ENCODE results near the gene B3GALT5.

The B3GALT5 gene

DNA sequence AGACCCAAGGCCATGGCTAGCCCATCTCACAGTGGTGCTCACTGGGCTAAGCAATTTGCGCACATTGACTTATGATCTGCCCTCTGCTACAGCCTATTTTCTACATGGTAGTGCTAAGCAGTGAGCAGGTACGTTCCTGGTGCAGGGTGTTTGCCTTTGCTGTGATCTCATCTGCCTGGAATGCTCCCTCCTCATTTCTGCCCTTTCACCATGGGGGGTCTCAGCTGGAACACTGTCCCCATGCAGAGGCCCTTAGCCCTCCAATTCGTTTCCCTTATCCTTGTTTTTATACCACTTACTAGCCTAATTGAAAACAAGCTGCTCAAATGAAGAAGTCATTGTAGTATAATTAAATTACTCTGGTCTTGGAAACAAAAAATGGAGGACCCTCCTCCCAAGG, 2.0 kb upstream of the B3GALT5 start:
- no peak for DNase-seq

DNA sequence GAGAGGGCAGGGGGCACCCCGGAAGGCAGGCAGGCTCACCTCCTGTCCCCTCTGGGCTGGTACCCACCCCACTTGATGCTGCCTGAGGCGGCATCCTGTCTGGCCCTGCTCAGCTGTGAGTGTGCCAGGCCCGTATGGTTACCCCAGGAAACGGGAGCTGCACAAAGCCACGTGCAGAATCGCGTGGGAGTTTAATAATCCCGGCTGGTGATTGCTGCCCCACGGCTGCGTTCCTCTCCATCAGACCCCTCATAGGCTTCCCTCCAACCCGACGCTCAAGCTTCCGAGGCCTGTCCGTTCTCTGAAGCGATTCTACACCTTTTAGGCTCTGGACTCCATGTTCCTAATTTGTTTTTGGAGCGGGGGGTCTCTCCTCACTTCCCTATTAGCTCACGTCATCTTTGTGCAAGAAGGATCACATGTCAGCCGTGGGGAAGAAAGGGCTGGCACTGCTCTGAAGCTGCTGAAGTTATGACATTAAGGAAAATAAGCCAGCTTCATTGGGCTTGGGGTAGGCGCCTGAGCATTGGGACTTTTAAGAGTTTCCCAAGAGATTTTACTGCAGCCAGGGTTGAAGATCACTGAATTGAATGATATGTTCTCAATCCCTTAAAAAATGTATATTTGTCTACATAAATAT, 1.1 kb upstream of the B3GALT5 start:
- no peak for DNase-seq

DNA sequence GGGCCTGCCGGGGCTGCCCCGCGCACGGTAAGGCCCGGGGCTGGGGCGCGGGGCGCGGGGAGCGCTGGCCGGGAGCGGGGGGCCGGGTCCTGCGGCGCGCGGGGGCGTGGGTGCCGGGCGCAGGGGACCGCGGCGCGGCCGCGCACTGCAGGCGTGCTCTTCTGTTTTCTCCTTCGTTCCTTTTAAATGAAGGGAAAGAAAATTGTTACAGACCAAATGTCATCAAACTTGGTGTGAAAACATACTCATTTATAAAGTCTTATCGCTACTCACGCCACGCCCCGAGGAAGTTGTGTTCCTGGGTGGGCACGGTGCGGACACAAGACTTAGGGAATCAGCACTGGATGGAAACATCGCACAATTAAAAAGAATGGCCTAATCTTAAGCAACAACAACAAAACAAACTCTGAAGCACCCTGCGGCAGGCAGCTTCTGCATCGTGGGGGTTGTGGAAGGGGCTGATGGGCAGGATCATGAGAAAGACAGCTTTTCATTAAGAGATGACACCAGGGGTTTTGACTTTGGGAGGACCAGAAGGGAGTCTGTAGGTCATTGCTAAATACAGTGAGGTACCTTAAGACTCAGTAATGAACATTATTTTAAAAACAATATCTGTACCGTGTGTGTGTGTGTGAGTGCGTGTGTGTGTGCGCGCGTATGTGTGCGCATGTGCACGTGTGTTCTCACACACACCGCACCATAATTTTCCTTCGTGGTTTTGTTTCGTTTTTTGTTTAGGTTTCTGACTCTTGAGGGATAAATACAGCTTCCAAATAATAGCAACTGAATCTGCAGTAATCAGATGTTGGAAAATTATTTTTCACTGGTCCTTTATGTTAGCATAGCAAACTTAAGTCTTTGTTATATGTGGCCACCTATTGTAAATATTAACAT, 548 bp downstream of the B3GALT5 start:
- DNase-seq = no peak

DNA sequence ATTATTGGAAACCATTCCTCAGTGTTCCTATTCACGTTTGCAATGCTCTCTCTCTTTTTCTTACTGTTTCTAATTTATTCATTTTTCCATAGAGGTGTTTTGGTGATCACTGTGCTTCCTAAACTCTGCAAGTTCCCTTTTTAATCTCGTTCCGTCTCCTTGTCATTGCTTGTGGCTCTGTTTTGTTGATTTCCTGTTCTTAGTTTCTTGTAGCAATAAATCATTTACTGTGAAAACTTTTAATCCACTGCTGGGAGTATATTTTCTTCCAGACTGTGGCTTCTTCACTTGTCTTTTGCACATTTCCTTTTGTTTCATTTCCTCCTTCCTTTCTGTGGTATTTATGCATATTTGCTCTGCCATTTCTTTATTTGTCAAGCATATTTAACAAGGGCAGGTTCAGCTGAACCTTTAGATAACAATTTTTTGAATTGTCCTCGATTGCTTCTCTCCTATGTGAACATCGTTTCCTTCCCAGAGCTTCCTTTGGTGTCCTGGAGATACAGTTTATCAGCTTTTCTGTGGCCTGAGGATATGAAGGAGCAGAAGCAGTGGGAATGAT, 3.6 kb downstream of the B3GALT5 start:
- DNase-seq = no peak

DNA sequence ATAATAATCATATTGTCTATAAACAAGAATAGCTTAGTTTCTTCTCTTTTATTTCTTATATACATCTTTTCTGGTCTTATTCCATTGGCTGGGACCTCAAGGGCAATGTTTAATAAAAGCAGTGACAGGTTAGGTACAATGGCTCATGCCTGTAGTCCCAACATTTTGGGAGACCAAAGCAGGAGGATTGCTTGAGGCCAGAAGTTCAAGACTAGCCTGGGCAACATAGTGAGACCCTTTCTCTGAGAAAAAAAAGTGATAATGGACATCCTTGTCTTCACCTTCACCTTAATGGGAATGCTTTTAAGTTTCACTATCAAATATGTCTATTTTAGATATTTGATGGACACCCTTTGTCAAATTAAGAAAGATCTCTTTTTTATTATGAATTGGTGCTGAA, 8.1 kb downstream of the B3GALT5 start:
- no peak for DNase-seq

DNA sequence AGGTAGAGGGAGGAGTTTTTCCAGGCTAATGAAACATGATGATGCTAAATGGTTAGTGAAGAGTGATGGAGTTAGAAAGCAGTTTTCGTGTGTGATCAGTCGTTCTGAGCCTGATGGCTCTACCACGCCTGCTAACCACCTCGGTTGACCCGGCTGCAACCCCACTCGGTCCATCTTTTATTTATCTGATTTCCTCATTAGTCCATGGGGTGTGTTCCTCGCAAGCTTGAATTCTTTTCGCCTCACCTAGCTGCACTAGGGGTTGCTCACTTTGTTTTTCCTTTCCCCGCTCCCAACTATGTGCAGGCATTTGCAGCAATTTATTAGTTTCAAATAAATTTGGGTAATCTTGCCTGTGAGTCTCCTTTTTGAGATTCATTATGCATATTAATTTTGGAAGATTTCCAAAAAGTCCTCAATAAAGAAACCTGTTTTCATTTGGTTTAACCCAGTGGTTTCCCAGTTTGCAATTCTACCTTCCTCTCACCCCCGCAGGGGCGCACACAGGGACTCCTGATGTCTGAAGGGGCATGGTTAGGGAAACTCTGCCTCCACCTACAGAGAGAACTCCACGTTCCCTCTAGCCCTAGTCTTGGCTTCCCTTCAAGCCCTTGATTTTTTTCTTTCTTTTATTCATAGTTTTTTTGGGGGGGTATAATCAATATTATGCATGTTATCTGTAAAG, 12.6 kb downstream of the B3GALT5 start:
- no peak for DNase-seq

DNA sequence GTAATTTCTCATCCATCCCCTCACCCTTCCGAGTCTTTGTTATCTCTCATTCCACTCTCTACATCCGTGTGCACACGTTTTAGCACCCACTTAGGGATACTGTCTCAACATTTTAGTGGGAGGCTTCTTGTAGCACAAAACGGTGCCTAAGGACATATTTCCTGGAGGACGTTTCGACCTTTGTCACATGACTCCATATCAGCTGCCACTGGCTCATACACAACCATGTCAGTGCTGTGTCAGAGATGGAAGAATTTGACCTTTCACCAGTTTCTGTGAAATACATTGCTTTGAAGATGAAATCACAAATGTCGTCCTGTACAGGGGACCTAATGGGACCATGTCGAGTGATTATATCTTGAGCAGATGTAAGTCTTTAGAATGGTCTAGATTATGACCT, 15.6 kb downstream of the B3GALT5 start:
- DNase-seq = no peak

DNA sequence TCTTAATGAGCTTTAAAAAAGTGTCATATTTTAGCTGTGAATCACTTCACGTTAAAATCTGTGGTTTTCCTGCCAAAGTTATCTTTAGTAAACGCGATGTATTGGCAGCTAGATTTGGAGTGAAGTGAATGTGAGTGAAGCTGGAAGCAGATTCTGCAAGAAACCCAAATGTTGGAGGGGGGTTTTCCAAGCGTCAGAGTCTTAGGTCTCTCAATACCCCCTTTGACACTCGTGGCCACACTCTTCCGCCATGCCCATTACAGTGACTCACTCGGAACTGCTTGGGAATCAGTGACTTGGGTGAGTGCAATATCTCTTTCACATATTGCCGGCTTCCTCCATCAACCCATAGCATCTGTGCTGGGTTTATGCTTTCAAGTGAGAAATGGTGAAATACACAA, 17.5 kb downstream of the B3GALT5 start:
- DNase-seq = no peak

DNA sequence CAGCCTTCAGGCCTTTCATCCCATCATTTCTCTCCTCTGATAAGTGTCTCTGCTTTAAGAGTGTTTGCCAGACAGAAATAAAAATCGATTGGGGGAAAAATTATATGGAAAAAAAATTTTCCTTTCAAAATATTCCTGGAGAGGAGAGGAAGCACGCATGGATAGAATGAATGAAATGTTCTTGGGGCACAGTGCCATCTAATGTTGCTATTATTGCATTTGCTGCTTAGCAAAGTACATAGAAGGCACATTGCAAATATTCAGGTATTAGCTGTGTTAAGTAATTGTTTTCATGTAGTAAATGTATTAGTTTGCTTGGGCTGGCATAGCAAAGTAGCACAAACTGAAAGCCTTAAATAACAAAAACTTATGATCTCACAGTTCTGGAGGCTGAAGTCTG, 18.1 kb downstream of the B3GALT5 start:
- no peak for DNase-seq

DNA sequence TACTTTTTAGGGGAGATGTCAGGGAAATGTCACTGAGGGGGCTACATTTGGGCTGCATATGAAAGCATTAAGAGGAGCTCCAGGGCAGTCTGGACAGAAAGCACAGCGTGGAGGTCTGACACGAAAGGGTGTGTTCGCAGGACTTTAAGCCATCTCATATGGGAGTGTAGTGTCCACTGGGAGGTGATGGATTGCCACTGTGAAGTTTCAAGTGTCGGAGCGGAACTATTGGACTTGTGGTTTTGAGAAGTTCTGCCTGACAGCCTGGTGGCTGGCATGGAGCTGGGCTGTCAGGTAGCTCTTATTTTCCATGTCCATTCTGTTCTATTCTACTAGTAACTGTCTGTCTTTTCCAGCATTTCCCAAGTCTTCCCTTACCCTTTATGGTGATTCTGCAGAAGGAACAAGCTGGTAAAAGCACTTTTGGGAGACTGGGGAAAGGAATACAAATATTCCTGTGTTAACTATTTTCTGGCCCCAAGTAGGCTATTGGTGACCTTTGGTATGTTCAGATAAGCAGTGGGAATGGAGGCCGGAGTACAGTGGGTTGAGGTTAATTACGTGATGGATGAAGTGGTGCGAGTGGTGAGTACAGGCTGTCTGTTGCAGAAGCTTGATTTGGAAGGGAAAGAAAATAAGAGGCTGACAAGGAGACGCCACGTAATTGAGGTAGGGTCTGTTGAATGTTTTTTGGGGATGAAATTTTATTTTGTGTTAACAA, 19.3 kb downstream of the B3GALT5 start:
- no peak for DNase-seq

DNA sequence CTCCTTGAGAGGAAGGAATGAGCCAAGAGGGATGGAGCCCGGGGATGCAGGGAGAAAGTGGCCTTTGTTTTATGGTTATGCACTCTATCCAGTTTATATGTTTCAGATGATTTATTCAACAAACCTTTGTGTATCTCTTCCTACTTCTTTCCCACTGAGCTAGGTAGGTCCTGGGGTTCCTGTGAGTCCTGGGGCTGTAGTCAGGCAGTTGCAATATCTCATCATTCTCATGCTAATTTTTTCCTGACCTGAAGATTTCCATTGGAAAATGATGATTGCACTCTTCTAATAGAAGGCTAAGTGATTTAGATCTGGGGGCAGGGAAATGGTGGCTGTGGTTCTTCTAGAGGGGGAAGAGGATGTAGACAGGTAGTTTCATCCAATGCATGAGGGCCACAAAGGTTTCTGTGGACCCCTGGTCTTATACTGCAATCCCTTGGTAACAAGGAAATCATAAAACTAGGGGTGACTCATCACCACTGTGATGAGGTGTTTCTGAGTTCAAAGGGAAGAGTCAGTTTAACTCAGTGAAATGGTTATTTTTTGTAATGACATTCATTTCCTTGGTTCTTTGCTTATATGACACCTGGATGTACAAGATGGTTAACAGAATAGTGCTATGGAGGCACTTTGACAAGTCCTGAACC, 20.2 kb downstream of the B3GALT5 start:
- DNase-seq = no peak

DNA sequence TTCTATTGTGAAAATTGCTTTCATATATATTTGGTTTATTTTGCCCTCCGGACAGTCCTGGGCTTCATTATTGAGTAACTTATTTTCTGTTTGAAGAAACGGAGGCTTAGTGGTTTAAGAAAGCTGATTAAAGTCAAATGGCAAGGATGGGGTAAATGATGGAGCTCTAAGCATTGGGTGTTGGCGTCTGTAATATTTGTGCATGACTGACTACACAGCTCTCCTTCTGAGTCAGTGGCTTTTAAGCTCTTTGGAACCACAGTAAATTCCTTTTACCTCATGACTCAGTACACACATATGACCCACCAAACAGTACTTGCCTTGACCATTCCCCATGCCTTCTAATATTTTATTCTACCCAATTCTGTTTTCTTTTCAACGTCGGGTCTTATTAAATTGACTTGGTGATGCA, 21.0 kb downstream of the B3GALT5 start:
- no peak for DNase-seq

DNA sequence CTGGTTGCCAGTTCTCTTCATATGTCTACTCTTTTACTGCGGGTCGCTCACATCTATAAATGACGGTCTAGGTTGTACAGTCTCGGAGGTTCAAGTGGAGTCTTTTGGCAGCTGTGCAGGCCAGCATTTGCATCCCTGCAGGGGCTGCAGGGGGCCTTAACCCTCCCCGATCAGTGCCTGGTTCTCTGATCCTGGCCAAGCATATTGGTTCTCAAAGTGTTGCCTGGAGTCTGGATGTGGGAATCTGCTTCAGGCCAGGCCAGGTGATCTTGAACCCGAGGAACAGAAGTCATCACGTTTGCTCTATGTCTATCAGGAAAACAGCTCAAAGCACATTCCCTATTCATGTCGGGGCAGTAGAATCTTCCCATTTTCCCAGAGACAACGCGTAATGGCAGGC, 21.8 kb downstream of the B3GALT5 start:
- DNase-seq = no peak

DNA sequence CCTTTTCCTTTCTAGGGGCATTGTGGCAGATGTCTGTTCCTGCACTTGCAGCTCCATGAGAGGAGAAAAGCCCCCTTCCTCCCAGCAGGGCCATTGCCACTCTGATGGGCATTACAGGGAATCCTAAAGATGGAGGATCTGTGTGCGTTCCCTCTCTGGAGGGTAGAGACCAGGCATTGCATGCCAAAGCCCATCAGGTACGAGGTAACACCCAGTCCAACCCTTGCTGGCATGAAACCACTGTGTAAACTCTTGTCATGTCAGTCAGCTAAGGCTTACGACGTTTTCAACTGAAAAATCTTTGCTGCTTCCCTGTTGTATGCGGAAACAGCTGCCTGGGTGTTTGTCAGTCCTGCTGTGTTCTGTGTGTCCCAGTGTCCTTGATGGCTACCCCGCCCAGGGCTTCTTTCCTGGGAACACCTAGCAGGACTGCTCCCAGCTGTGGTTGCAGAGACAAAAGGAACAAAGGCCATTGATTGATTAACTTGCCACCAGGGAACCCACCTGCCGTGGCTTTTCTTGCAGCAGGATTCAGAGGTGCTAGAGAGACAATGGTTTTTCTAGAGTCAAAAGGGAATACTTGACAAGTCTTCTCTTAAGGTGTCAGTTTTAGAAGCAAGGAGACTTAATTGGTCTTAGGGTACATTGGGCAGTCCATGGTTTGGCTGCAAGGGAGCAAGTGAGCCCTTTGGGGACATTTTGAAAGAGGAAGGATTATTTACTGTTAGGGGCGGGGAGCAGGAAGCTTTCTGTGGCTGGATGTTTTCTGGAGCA, 24.6 kb downstream of the B3GALT5 start:
- no peak for DNase-seq

DNA sequence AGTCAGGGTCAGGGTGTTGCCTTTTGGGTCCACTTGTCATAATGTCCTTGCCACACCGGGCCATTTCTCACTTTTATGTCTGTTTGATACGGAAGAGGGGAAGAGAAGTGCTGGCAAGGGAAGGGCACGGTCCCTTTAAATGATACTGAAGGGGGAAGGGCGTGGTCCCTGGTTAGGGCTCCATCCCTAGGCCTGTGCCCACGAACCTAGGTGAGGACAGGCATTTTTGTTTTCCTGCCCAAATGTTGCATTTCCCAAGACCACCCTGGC, 25.2 kb downstream of the B3GALT5 start:
- no peak for DNase-seq

DNA sequence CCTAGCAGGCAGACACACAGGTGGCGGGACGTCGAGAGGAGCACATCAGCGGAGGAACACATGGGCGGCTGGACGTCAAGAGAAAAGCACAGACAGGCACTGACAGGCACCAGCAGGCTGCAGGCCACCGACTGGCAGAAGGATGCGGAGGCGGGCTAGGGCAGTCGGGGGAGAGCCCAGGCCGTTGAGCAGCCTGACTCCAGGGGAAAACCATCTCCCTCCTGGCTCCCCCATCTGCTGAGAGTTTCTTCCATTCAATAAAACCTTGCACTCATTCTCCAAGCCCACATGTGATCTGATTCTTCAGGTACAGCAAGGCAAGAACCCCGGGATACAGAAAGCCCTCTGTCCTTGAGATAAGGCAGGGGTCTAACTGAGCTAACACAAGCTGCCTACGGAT, 25.5 kb downstream of the B3GALT5 start:
- no peak for DNase-seq

DNA sequence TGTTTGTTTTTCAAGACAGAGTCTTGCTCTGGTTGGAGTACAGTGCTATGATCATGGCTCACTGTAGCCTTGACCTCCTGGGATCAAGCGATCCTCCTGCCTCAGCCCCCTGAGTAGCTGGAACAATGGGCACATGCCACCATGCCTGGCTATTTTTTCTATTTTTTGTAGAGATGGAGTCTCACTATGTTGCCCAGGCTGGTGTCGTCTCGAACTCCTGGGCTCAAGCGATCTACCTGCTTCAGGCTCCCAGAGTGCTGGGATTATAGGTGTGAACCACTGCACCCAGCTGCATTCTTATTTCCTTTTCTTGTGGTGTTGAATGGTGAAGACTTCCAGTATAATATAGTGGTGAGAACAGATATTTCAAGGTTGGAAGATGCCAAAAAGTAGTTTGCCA, 28.0 kb downstream of the B3GALT5 start:
- no peak for DNase-seq

DNA sequence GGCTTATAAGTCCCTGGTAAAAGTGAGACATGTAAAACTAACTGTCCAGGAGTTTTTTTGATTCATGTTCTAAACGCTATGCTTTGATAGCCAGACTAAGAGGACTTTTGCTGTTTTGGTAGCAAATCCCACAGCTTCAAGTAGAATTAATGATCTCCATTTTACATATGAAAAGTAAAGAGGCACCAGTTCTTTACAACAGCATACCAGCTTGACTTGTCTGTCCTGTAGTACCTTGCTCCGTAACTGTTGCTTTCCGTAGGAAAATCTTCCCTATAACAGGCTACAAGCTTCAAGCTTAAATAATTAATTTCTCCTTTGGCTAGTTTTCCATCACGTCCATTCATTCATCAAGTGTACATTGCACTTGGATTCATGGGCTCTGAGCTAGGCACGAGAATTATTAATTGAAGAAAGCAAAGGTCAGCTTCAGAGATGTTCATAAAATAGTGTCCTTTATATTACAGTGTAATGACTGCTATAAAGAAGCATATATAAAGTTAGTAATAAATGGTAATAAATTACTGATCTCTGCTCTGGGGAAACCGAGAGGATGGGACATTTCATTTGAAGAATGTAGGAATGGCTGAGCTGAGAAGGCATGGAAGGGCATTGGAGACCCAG, 29.2 kb downstream of the B3GALT5 start:
- DNase-seq = no peak

DNA sequence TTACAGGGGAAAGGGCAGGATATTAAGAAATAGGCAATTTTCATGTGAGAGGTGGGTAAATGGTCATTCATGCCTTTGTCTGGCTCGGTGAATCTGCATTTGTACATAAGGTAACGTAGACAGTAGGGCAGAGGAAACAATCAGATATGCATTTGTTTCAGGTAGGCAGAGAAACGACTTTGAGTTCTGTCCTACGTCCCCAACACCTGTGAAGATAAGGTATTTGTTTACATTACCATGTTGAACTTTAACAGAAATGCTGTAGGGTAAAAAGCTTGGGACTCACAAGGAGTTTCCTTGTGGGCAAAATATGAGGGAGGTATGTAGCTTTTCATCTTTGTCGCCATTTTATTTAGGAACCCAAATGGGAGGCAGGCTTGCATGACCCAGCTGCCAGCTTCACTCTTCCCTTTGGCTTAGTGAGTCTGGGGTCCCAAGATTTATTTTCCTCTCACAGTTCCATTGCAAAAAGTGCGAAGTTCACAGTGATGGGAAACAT, 31.4 kb downstream of the B3GALT5 start:
- no peak for DNase-seq

DNA sequence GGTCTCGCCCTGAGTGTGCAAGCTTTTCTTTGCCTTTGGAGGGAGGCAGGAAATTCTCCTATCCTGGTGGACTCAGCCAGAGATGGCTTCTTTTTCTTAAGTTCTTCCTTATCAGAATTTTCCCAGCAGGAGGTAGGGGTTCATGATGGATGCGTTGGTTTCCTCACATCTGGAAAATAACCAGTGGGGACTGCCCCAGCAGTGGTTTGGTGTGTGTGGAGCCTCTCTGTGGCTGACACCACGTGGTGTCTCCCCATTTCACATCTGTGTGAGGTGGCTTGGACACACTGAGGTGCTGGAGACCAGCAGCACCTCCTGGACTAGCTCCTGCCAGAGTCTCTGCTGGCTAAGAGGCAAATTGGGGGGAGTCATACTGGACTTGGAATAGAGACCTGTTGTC, 32.6 kb downstream of the B3GALT5 start:
- DNase-seq = no peak

DNA sequence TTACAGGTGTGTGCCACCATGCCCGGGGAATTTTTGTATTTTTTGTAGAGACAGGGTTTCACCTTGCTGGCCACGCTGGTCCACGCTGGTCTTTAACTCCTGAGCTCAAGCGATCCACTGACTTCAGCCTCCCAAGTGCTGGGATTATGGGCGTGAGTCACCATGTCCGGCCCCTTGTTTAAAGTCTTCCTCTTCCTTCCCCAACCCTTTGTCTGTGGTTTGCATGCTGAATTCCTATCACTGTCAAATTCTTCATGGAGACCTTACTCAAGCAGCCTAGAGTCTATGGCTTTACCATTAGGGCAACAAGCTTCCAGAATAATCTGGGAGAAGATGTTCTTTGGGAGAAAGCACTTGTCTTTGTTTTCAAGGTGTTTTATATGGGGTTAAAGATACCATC, 34.7 kb downstream of the B3GALT5 start:
- no peak for DNase-seq
